A673 (cell line): Measurements from ENCODE around the gene TRMT6. TPM values are rescaled to one million over a fixed set of nuclear protein-coding genes. Genes with fewer than 3 reads are reported as not detected.

Experiments used
- BruUV-seq: library from RNA; stranded (reverse); fragments of 400-500 nt; replicated peaks from 2 replicates; lab custom pipeline; 2021; lab: Mats Ljungman, UMichigan
- CTCF ChIA-PET: fragments of 300-600 bp; sonication (Branson Sonifier 250); formaldehyde crosslinking; loops from one replicate; lab custom pipeline; 2022; ENCODE audit warnings: antibody characterized with exemption; lab: Charles Lee
- POLR2A ChIA-PET: fragments of 300-600 bp; sonication (Branson Sonifier 250); formaldehyde crosslinking; loops from one replicate; lab custom pipeline; 2022; ENCODE audit warnings: antibody characterized with exemption; ENCODE audit not compliant: low non-redundant PET; lab: Charles Lee
- DNase-seq: peaks from one replicate; pipeline ENCODE4 v3.0.0-alpha.2; 2015; ENCODE audit warnings: low spot score
- H3K27ac ChIP-seq: fragments of 200-600 bp; sonication (generic); 2 replicates; pipeline ENCODE4 v1.5.1; 2016; ENCODE audit warnings: mixed run types, low read depth, mild to moderate bottlenecking, mixed read lengths, antibody characterized with exemption, low read length; ENCODE audit not compliant: poor library complexity, severe bottlenecking
- H3K27me3 ChIP-seq: fragments of 200-600 bp; sonication (generic); replicated peaks from 2 replicates; pipeline ENCODE4 v1.6.1; 2017; ENCODE audit warnings: mixed run types, low read depth, mild to moderate bottlenecking, mixed read lengths, antibody characterized with exemption, low read length; ENCODE audit not compliant: insufficient read depth, poor library complexity
- H3K36me3 ChIP-seq: fragments of 200-600 bp; sonication (generic); 2 replicates; pipeline ENCODE4 v1.6.1; 2016; ENCODE audit warnings: mixed run types, mild to moderate bottlenecking, mixed read lengths, antibody characterized with exemption, low read length; ENCODE audit not compliant: insufficient read depth, poor library complexity, severe bottlenecking
- H3K4me1 ChIP-seq: fragments of 200-600 bp; sonication (generic); 2 replicates; pipeline ENCODE4 v1.6.1; 2017; ENCODE audit warnings: mixed run types, mild to moderate bottlenecking, mixed read lengths, antibody characterized with exemption, low read length; ENCODE audit not compliant: insufficient read depth, poor library complexity, severe bottlenecking
- H3K4me3 ChIP-seq: fragments of 200-600 bp; sonication (generic); 2 replicates; pipeline ENCODE4 v1.5.1; 2016; ENCODE audit warnings: low read depth, mixed run types, mild to moderate bottlenecking, mixed read lengths, low read length; ENCODE audit not compliant: poor library complexity, severe bottlenecking
- H3K9me3 ChIP-seq: fragments of 200-600 bp; sonication (generic); 2 replicates; pipeline ENCODE4 v1.6.1; 2016; ENCODE audit warnings: mixed run types, low read depth, mild to moderate bottlenecking, mixed read lengths, antibody characterized with exemption, low read length; ENCODE audit not compliant: poor library complexity, severe bottlenecking
- CTCF ChIP-seq: fragments of 300-800, 200-600 bp; sonication (generic); conservative IDR thresholded peaks from 2 replicates; pipeline ENCODE4 v1.5.1; 2017; ENCODE audit warnings: low read depth, mild to moderate bottlenecking, antibody characterized with exemption, low read length, moderate library complexity, mixed read lengths
- EZH2 ChIP-seq: fragments of 200-600 bp; sonication (generic); IDR thresholded peaks from 2 replicates; pipeline ENCODE4 v1.6.1; 2017; ENCODE audit warnings: borderline replicate concordance, low read depth, mild to moderate bottlenecking, mixed read lengths, antibody characterized with exemption, low read length; ENCODE audit not compliant: poor library complexity, severe bottlenecking
- intact Hi-C: fragments of 100-400 bp; cut with micrococcal nuclease; formaldehyde crosslinking; loops from one replicate; pipeline ENCODE4 v1.10.0; 2022; ENCODE audit not compliant: unreplicated experiment
- total RNA-seq: library from RNA; stranded (reverse); gene quantifications from 2 replicates; pipeline ENCODE4 v1.2.3, GENCODE V29; 2021

The TRMT6 gene
- total RNA-seq, 1 experiment from 2014 or later: 41.6 TPM

GRCh38 chr20:5938456-5939029 lies 11.8 kb downstream of the TRMT6 start:
- Histone ChIP-seq H3K4me3 (no peak overlapping the region), H3K27ac (no peak overlapping the region), H3K27me3 (no peaks in the 10 kb centered on the region), H3K9me3 (no peaks in the 10 kb centered on the region), H3K4me1 (no peaks in the 10 kb centered on the region), H3K36me3 (peaks cover 44% of the 10 kb centered on the region)
- POLR2A ChIA-PET: no interaction called here
- TF ChIP-seq EZH2 (no peak), CTCF (no peak)
- intact Hi-C loops: no loop called here
- CTCF ChIA-PET: no interaction called here
- no peak for DNase-seq
- BruUV-seq: no TSS peak

GRCh38 chr20:5936238-5936637 lies 14.1 kb downstream of the TRMT6 start:
- H3K4me1 ChIP-seq: no peaks in the 10 kb centered on the region
- BruUV-seq: no TSS peak
- intact Hi-C loops: no loop called here
- ChIA-PET CTCF (no interaction called here), POLR2A (no interaction called here)
- no peak for TF ChIP-seq EZH2
- no peak for TF ChIP-seq CTCF
- H3K9me3 ChIP-seq: no peaks in the 10 kb centered on the region
- H3K4me3 ChIP-seq: no peak overlapping the region
- no peaks in the 10 kb centered on the region for H3K27me3 ChIP-seq
- peaks cover 22% of the 10 kb centered on the region for H3K36me3 ChIP-seq
- DNase-seq: no peak
- H3K27ac ChIP-seq: no peak overlapping the region

GRCh38 chr20:5935384-5935783 lies 14.9 kb downstream of the TRMT6 start:
- TF ChIP-seq CTCF (no peak), EZH2 (no peak)
- Histone ChIP-seq H3K9me3 (no peaks in the 10 kb centered on the region), H3K4me1 (no peaks in the 10 kb centered on the region), H3K4me3 (no peak overlapping the region), H3K27ac (no peak overlapping the region), H3K36me3 (peaks cover 14% of the 10 kb centered on the region), H3K27me3 (no peaks in the 10 kb centered on the region)
- ChIA-PET POLR2A (no interaction called here), CTCF (interaction anchor here (0.6 to 1.1 kb wide), 2 partner anchors 11 to 407 kb away, joined by 3 read pairs; no protein-coding TSS in a partner anchor)
- DNase-seq: no peak
- no TSS peak for BruUV-seq
- intact Hi-C loops: no loop called here
